GM19438 (cell line): Measurements from ENCODE around the gene AHSP.
"Not testable (repeated sequence)": the region's sequence is repeated elsewhere in the genome, so short reads cannot be mapped to it uniquely, and the experiment has no call there.

Experiments used
- ATAC-seq: cut with Tn5 transposase; IDR thresholded peaks from one replicate; pipeline ENCODE4 v1.9.1; 2021; ENCODE audit warnings: low read depth; ENCODE audit not compliant: unreplicated experiment

Gene AHSP

DNA sequence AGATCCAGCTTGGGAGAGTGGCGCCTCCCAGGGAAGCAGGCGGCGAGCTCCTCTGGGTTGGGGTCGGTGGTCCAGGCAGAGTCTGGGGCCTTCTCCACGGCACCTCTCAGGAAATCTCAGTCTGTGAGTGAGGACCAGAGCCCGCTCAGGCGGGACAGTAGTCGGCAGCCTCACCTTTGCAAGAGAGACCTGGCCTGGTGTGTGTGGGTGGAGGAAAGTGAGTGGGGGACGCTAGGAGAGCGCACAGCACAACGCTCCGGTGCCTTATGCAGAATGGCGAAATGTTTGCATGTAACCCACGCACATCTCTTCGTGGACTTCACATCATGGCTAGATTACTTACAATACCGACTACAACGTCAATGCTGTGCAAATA is 2.2 kb downstream of the AHSP start:
- ATAC-seq: no peak

DNA sequence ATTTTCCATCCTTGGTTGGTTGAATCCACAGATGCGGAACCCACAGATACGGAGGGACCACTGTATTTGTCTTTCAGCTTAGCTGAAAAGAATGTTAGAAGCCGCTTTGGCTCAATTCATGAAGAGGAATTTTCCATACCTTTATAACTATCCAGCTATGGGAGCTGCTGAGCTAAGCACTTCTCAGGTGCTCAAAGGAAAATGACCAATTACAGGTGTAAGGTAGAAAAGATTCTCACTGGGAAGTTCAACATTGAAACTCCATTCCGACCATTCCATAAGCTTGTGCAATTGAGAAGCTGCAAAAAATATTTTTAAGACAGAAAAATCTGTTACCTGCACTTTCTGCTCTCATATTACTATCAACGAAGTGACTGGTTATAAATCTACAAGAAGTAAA is 2.7 kb downstream of the AHSP start:
- ATAC-seq: no peak

DNA sequence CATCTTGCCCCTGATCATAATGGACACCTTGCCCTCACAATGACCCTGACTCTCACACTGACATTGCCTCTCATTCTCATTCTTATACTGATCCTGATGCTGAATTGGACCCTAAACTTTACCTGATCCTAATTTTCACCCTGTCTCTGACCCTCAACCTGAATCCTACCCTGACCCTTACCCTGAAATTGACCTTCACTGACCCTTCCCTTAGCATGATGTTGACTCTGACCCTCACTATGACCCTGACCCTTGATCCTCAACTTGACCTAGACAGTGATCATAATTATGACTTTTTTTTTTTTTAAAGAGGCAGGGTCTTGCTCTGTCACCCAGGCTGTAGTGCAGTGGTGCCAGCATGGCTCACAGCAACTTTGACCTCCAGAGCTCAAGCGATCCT is 3.4 kb downstream of the AHSP start:
- no peak for ATAC-seq

DNA sequence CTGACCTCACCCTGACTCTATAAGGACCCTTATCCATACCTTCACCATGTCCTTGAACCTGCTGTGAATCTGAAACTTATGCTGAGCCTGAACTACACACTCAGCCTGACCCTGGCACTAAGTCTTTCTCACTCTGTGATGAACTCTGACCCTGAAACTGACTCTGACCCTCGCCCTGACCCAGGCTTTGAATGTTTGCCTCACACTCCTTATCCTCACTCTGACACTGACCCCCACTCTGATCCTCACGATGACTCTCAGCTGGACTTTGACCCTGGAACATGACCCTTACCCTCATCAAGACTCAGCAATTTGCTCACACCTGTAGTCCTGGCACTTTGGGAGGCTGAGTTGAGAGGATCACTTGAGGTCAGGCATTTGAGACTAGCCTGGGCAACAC is 4.4 kb downstream of the AHSP start:
- ATAC-seq: no peak

DNA sequence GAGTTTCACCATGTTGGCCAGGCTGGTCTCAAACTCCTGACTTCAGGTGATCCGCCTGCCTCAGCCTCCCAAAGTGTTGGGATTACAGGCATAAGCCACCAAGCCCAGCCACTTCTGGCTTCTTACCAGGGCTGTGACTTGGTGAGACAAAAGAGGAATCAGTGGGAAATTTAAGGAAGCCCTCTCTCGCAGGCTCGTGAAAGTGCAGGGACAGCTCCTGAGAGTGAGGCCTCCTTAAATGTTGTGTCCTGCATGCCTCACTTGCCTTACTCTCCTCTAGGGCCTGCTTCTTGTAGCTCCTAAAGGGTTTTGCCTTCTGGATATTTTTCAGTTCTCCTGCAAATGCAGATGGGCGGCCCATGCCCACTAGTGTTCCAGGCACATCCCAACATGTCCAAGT is 5.2 kb downstream of the AHSP start:
- ATAC-seq: no peak

DNA sequence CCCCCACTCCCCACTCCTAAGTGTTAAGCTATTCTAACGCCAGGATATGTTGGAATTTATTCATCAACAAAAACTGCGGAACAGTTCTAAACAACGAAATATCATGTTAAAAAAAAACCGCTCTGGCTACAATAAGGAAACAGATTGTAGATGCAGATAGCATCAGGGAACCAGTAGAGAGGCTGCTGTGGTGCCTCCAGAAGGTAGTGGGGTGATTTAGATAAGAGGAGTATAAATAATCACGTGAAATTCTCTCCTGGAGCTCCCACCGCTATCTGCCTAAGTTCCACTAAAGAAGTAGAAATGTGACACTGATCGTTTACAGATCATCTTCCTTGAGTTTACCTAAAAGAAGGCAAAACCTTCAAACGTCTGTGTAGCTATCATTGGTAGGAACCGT is 8.0 kb downstream of the AHSP start:
- no peak for ATAC-seq

DNA sequence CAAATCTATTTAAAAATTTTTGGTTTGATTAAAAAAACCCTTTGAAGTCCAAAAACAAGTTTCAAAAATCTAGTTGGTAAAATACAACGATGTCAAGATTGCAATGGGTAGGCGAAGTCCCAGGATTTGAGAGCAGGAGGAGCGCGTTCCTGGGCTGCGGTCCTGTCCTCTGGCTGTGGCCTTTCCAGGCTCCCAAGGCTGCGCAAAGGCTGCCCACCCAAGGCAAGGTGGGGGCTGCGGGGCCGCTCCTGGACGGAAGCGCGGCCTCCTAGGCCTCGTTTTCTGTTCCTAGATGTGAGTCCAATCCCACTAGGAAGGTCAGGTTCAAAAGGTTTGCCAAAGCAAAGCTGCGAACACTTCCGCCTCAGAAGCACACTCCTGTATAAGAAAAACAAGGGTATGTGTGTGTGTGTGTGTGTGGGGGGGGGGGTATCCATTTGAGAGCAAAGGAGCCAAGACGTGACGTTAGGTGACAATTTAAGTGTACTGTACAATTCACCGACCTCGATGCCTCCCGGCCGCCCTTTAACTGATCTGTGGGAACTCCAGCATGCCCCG is 9.2 kb downstream of the AHSP start:
- no peak for ATAC-seq

DNA sequence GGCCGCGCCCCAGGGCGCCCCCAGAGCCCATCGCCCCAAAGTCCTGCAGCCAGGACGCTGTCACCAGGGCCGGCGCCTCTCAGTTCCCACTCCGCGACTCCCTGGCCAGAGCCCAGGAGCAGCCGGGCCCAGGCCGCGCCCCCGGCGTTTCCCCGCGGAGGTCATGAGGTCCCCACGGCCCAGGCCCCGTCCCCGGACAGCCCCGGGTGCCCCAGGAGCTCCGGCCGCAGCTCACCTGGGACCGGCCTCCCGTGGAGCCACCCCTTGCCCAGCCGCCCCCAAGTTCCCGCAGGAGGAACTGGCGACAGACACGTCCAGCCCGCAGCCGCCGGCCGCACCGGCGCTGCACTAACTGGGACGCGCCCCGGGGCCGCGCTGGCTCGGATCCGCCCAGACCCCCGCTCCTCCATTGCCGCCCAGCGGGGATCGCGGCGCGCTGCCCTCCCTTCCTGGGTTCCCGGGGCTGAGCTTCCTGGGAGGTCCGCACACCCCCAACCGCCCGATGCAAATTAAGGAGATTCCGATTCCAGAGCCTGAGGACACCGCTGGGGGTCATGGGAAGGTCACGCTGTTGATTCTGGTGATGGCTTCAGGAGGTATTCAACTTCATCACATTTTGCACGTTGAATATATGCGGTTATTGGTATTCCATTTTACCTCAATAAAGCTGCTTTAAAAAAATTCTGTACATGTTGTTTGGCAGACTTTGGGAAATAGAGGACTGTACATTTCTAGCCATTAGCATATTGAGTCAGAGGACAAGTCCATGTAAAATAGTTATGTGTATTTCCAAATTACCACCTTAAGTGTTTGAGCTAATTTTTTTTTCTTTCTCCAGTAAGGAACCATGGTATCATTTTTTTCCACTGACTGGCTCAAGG is 9.9 kb downstream of the AHSP start:
- no peak for ATAC-seq

DNA sequence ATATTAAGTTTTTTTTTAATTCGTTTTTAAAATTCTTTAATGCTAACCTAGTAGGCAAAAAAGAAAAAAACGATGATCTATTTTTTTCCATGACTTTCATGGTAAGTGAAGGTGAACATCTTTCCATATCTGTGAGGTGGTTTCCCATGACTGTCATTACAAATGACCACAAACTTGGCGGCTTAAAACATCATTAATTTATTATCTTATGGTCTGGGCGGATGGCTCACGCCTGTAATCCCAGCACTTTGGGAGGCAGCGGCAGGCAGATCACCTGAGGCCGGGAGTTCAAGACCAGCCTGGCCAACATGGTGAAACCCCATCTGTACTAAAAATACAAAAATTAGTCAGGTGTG is 10.5 kb downstream of the AHSP start:
- not testable (repeated sequence) for ATAC-seq

DNA sequence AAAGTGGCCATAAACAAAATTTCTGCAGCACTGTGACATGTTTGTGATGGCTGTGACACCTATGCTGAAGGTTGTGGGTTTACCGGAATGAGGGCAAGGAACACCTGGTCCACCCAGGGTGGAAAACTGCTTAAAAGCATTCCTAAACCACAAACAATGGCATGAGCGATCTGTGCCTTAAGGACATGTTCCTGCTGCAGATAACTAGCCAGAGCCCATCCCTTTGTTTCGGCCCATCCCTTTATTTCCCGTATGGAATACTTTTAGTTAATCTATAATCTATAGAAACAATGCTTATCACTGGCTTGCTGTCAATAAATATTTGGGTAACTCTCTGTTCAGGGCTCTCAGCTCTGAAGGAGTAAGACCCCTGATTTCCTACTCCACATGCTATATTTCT is 12.1 kb downstream of the AHSP start:
- ATAC-seq: not testable (repeated sequence)

DNA sequence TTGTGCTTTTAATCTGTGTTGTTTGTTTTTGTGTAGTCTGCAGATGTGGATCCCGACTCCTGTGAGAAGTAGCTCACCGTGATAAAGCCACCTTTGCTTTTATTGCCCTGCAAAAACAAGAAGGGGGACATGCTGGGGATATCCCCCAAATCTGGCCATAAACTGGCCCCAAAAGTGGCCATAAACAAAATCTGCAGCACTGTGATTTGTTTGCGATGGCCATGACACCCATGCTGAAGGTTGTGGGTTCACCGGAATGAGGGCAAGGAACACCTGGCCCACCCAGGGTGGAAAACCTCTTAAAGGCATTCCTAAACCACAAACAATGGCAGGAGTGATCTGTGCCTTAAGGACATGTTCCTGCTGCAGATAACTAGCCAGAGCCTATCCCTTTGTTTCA is 15.1 kb downstream of the AHSP start:
- ATAC-seq: no peak

DNA sequence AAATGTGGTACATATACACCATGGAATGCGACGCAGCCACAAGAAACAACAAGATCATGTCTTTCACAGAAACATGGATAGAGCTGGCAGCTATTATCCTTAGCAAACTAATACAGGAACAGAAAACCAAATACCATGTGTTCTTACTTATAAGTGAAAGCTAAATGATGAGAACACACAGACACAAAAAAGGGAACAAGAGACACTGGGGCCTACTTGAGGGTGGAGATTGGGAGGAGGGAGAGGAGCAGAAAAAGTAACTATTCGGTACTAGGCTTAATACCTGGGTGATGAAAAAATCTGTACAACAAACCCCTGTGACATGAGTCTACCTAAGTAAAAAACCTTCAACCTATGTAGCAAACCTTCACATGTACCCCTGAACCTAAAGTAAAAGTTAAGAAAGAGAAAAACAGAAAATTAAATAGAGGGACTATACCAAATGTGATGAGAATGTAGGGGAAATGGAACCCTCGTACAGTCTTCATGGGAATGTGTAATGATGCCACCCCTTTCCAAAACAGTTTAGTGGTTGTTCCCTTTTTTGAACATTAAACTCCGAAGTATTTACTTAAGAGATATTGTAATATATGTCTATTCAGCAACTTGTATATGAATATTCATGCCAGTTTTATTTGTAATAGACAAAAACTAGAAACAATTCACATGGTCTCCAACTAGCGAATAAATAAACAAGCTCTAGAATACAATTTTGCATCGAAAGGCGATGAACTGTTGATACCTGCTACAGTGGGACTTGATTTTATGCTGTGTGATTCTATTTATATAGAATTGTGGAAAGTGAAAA is 33.9 kb downstream of the AHSP start:
- no peak for ATAC-seq

DNA sequence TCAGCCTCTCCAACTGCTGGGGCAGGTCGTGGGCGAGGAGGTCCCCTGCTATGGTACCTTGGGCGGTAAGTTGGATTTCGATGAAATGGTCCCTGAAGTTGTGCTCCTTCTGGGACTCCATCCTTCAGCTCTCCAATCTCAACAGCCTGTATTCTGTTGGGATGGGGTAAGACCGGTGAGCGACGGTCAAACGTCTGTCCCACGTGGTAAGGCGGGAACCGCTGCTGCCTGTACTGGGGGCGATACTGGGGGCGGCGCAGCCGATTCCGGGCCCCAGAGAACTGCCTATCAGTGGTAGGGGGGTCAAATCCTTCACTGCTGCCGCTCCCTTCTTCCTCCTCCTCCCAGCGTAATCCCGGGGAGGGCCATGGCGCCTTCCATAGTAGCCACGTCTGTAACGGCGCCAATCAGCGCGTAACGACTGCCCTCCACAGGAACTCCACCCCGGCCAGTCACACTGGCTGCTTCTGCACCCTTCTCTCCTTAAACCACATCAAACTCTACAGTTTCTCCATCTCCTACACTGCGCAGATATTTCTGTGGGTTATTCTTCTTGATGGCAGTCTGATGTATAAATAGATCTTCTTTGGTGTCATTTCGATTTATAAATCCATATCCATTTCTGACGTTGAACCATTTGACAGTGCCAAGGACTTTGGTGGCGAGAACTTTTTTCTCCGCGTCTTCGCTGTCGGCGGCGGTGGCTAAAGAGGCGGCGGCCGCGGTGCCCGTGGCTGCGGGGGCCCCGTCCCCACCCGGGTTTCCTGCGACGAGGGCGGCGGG is 41.1 kb downstream of the AHSP start:
- no peak for ATAC-seq

DNA sequence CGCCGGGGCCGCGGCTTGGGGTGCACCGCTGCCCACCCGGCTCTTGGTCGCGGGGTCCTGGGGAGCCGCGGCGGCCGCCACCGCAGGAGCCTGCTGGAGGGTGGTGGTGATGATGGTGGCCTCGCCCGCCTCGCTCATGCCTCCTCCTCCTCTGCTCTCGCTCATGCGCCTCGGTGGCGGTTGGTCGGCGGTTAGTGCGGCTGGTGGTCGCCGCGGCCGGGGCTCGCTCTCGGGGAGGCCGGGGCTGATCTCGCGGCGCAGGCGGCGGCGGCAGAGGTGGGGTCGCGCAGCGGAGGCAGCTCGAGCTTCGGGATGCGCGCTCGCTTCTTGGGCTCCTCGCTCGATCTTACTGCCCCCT is 41.6 kb downstream of the AHSP start:
- ATAC-seq: no peak

DNA sequence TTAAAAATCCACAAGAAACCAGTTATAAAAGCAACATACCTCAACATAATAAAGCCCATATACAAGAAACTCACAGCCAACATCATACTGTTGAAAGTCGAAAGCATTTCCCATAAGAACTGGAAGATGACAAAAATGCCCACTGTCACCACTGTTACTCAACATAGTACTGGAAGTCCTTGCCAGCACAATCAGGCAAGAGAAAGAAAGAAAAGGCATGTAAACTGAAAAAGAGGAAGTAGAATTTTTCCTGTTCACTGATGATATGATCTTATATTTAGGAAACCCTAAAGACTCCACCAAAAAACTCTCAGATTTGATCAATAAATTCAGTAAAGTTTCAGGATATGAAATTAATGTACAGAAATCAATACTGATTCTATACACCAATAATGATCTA is 45.1 kb downstream of the AHSP start:
- no peak for ATAC-seq

DNA sequence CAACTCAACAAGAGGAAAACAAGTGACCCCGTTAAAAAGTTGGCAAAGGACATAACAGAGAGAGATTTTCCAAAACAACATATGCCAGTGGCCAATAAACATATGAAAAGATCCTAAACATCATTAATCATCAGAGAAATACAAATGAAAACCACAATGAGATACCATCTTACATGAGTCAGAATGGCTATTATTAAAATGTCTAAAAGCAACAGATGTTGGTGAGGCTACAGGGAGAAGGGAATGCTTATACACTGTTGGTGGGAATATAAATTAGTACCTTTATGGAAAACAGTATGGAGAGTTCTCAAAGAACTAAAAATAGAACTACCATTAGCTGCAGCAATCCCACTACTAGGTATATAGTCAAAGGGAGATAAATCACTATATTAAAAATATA is 46.5 kb downstream of the AHSP start:
- not testable (repeated sequence) for ATAC-seq

DNA sequence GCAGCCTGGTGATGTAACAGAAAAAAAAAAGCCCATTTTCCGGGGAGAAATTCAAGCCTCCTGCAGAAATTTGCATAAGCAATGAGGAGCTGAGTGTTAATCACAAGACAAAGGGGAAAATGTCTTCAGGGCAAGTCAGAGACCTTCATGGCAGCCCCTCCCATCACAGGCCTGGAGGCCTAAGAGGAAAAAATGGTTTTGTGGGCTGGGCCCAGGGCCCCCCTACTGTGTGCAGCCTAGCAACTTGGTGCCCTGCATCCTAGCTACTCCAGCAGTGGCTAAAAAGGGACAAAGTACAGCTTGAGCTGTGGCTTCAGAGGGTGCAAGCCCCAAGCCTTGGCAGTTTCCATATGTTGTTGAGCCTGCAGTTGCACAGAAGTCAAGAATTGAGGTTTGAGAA is 49.7 kb downstream of the AHSP start:
- ATAC-seq: no peak
